Stomach (tissue), 9 donors: ENCODE results near the gene NCKAP1. TPM values are rescaled to one million over a fixed set of nuclear protein-coding genes. Genes with fewer than 3 reads are reported as not detected.
A peak's percentile ranks its signal among the peaks of the same experiment; 100 is the strongest.

Source experiments
- DNase-seq, 2 donors: peaks; one replicate each; pipeline versions ENCODE4 v3.0.0 to v3.0.0-alpha.2; 2013 to 2019
- H3K27ac ChIP-seq, 5 donors: fragments of 200-600 bp in 4 of 5; sonication (generic) in 4 of 5; one replicate each; pipeline ENCODE4 v1.5.1; 2013 to 2019; ENCODE audit warnings: mild to moderate bottlenecking in 1 of 5, moderate library complexity in 1 of 5
- H3K27me3 ChIP-seq, 3 donors: fragments of 200-600 bp; sonication (generic); one replicate each; pipeline ENCODE4 v1.5.1; 2017 to 2019; ENCODE audit warnings: mixed run types in 1 of 3
- H3K36me3 ChIP-seq, 4 donors: fragments of 200-600 bp; sonication (generic); 1 replicate in 3 of 4; 2 replicates in 1 of 4; pipeline ENCODE4 v1.5.1; 2016 to 2019
- H3K4me1 ChIP-seq, 4 donors: fragments of 200-600 bp; sonication (generic); one replicate each; pipeline ENCODE4 v1.5.1; 2016 to 2019
- H3K4me3 ChIP-seq, 4 donors: fragments of 200-600 bp; sonication (generic) in 3 of 4; one replicate each; pipeline ENCODE4 v1.5.1; 2016 to 2019; ENCODE audit warnings: mild to moderate bottlenecking in 1 of 4
- H3K9me3 ChIP-seq, 4 donors: fragments of 200-600 bp; sonication (generic); one replicate each; pipeline ENCODE4 v1.5.1; 2016 to 2019
- CTCF ChIP-seq, 7 experiments: fragments of 450-650 bp in 4 of 7; fragments of 200-600 bp in 3 of 7; sonication (generic) in 3 of 7; IDR thresholded peaks; one replicate each; pipeline ENCODE4 v1.5.1; 2016 to 2019; ENCODE audit warnings: antibody characterized with exemption in 7 of 7, control low read depth in 2 of 7, mild to moderate bottlenecking in 1 of 7
- EP300 ChIP-seq: sonication (generic); formaldehyde crosslinking; IDR thresholded peaks from one replicate; pipeline ENCODE4 v1.6.1; 2017; ENCODE audit warnings: antibody characterized with exemption
- POLR2A ChIP-seq, 4 donors: fragments of 450-650 bp; IDR thresholded peaks; one replicate each; pipeline ENCODE4 v1.6.1; 2016; ENCODE audit warnings: antibody characterized with exemption in 4 of 4, control low read depth in 2 of 4, mild to moderate bottlenecking in 1 of 4, moderate library complexity in 1 of 4
- POLR2AphosphoS5 ChIP-seq, 3 donors: sonication (generic); formaldehyde crosslinking; IDR thresholded peaks; one replicate each; pipeline ENCODE4 v1.6.1; 2016; ENCODE audit warnings: antibody characterized with exemption in 3 of 3
- WGBS, 5 donors: extraction: QIAGEN DNeasy Blood & Tissue Kit in 3 of 5; methylation state at CpG; one replicate each; pipeline versions ENCODE4 v1.1.5 to v1.1.7; 2013 to 2018; 5-methylcytosine and 5-hydroxymethylcytosine counted together
- intact Hi-C: fragments of 100-400 bp; cut with DNase I; formaldehyde crosslinking; loops from one replicate; pipeline ENCODE4 v1.15.1; 2023; ENCODE audit warnings: low total_unique reads
- polyA plus RNA-seq, 3 donors: library from polyadenylated mRNA; stranded (reverse); fragments of 200-250 nt; gene quantifications; one replicate each; pipeline ENCODE4 v1.2.3, GENCODE V29; 2013
- total RNA-seq, 5 donors: library from RNA; depleted of rRNA; stranded (reverse); fragments of >200 nt; gene quantifications; one replicate each; pipeline versions ENCODE4 v1.1.0 to v1.2.3, GENCODE V29; 2014 to 2016
- donor health status: healthy with polysubstance abuse.
- donor health status: Bipolar disorder and iron deficiency.
- donor health status: healthy.

NCKAP1 gene
- total and polyA plus RNA-seq, 8 donors = 13.0 to 262 (median 68.8) TPM

GRCh38 chr2:182980652-182981051 is 57.6 kb downstream of the NCKAP1 start:
- 93 to 100% (median 98%) methylated on average over 1 of the region's 1 CpG for WGBS, 5 donors
- TF ChIP-seq EP300 (no peak), POLR2A (IDR thresholded peaks at IDR 0.05) (no peak), CTCF (IDR thresholded peaks at IDR 0.05) (no peak), POLR2AphosphoS5 (IDR thresholded peaks at IDR 0.05) (no peak)
- intact Hi-C loops = no loop called here

GRCh38 chr2:182980115-182980514 is 58.1 kb downstream of the NCKAP1 start:
- no peak for TF ChIP-seq POLR2A (IDR thresholded peaks at IDR 0.05)
- no peak for TF ChIP-seq EP300
- peak in 4 of 7 experiments; percentile 22 to 58 (median 50) for TF ChIP-seq CTCF (IDR thresholded peaks at IDR 0.05)
- TF ChIP-seq POLR2AphosphoS5 (IDR thresholded peaks at IDR 0.05) = no peak
- H3K4me1 ChIP-seq = no peaks in the 10 kb centered on the region
- DNase-seq = peak in 1 of 2 donors; percentile 45
- intact Hi-C loops = no loop called here
- H3K27ac ChIP-seq = no peak overlapping the region
- H3K36me3 ChIP-seq = peaks cover 9 to 86% (median 71%) of the 10 kb centered on the region in 4 donors
- H3K27me3 ChIP-seq = no peaks in the 10 kb centered on the region
- no peak overlapping the region for H3K4me3 ChIP-seq
- H3K9me3 ChIP-seq = no peaks in the 10 kb centered on the region

More at GRCh38 chr2:182980652-182981051, 57.6 kb downstream of the NCKAP1 start:
- DNase-seq = no peak
- no peak overlapping the region for H3K27ac ChIP-seq
- H3K4me3 ChIP-seq = no peak overlapping the region
- peaks cover 9 to 88% (median 74%) of the 10 kb centered on the region in 4 donors for H3K36me3 ChIP-seq
- no peaks in the 10 kb centered on the region for H3K9me3 ChIP-seq
- no peaks in the 10 kb centered on the region for H3K4me1 ChIP-seq
- no peaks in the 10 kb centered on the region for H3K27me3 ChIP-seq

GRCh38 chr2:182977463-182977862 is 60.8 kb downstream of the NCKAP1 start:
- H3K36me3 ChIP-seq = peaks cover 3 to 81% (median 55%) of the 10 kb centered on the region in 4 donors
- intact Hi-C loops = no loop called here

GRCh38 chr2:182973441-182974352 is 64.6 kb downstream of the NCKAP1 start:
- intact Hi-C loops = no loop called here
- TF ChIP-seq CTCF (IDR thresholded peaks at IDR 0.05) = no peak
- TF ChIP-seq POLR2AphosphoS5 (IDR thresholded peaks at IDR 0.05) = no peak
- no peak for TF ChIP-seq EP300
- no peak for TF ChIP-seq POLR2A (IDR thresholded peaks at IDR 0.05)
- Histone ChIP-seq H3K9me3 (peaks cover 0 to 4% (median 0%) of the 10 kb centered on the region in 4 donors), H3K4me1 (peaks cover 0 to 20% (median 7%) of the 10 kb centered on the region in 4 donors), H3K36me3 (peaks cover 0 to 69% (median 44%) of the 10 kb centered on the region in 4 donors), H3K27ac (no peak overlapping the region), H3K4me3 (no peak overlapping the region), H3K27me3 (no peaks in the 10 kb centered on the region)
- WGBS, 5 donors = 13 to 26% (median 23%) methylated on average over 1 of the region's 1 CpG
- no peak for DNase-seq

More at GRCh38 chr2:182977463-182977862, 60.8 kb downstream of the NCKAP1 start:
- DNase-seq = no peak
- 95 to 100% (median 100%) methylated on average over 1 of the region's 1 CpG for WGBS, 5 donors
- H3K4me1 ChIP-seq = peaks cover 0 to 17% (median 7%) of the 10 kb centered on the region in 4 donors
- no peaks in the 10 kb centered on the region for H3K27me3 ChIP-seq
- H3K27ac ChIP-seq = no peak overlapping the region
- H3K9me3 ChIP-seq = no peaks in the 10 kb centered on the region
- no peak overlapping the region for H3K4me3 ChIP-seq
- no peak for TF ChIP-seq CTCF (IDR thresholded peaks at IDR 0.05)
